HEK293 (cell line): ENCODE results near the gene COL8A1.

ENCODE experiments used
- CTCF ChIA-PET: fragments of 350-600 bp; formaldehyde crosslinking; extraction: SDS; loops from one replicate; lab custom pipeline; 2021; ENCODE audit warnings: antibody characterized with exemption; lab: Yijun Ruan, JAX
- POLR2A ChIA-PET: fragments of 300-600 bp; formaldehyde crosslinking; extraction: SDS; loops from one replicate; lab custom pipeline; 2020; ENCODE audit warnings: antibody characterized with exemption, inconsistent platforms; lab: Yijun Ruan, JAX
- H3K27ac ChIP-seq: fragments of 200-500 bp; sonication (Bioruptor generic); 2 replicates; pipeline ENCODE4 v1.5.1; 2014; ENCODE audit warnings: low read depth, low read length, control low read depth, inconsistent platforms; ENCODE audit errors: extremely low read depth
- H3K36me3 ChIP-seq, 2 experiments: fragments of 200-500 bp in 1 of 2; sonication (Bioruptor generic) in 1 of 2; 1 replicate in 1 of 2; 2 replicates in 1 of 2; pipeline ENCODE4 v1.5.1; 2014 to 2017; ENCODE audit warnings: inconsistent platforms in 2 of 2, low read length in 2 of 2; ENCODE audit not compliant: control insufficient read depth in 2 of 2, insufficient read depth in 1 of 2
- H3K4me1 ChIP-seq: fragments of 200-500 bp; sonication (Bioruptor generic); 2 replicates; pipeline ENCODE4 v1.5.1; 2014; ENCODE audit warnings: mild to moderate bottlenecking, low read length, inconsistent platforms; ENCODE audit not compliant: control insufficient read depth, insufficient read depth
- H3K4me3 ChIP-seq: 2 replicates; pipeline ENCODE4 v1.5.1; 2011; ENCODE audit warnings: low read depth, mild to moderate bottlenecking, control low read depth, low read length, moderate library complexity
- H3K9me3 ChIP-seq: fragments of 200-500 bp; sonication (Bioruptor generic); 2 replicates; pipeline ENCODE4 v1.5.1; 2014; ENCODE audit warnings: low read depth, low read length, inconsistent platforms; ENCODE audit not compliant: control insufficient read depth, insufficient read depth
- AEBP2 ChIP-seq: fragments of 450-650 bp; formaldehyde crosslinking; IDR thresholded peaks from 2 replicates; pipeline ENCODE4 v1.5.1; 2016; ENCODE audit warnings: missing biosample characterization, missing genetic modification characterization, borderline replicate concordance
- BCL11B ChIP-seq: fragments of 450-650 bp; formaldehyde crosslinking; IDR thresholded peaks from 2 replicates; pipeline ENCODE4 v1.5.1; 2016; ENCODE audit warnings: low read depth, missing biosample characterization, missing genetic modification characterization
- CTCF ChIP-seq: fragments of 450-650 bp; formaldehyde crosslinking; IDR thresholded peaks from 2 replicates; pipeline ENCODE4 v1.5.1; 2016; ENCODE audit warnings: missing biosample characterization, missing genetic modification characterization
- GFI1B ChIP-seq: fragments of 450-650 bp; formaldehyde crosslinking; IDR thresholded peaks from 2 replicates; pipeline ENCODE4 v1.5.1; 2016; ENCODE audit warnings: missing biosample characterization, missing genetic modification characterization
- HIC1 ChIP-seq: fragments of 450-650 bp; formaldehyde crosslinking; IDR thresholded peaks from 2 replicates; pipeline ENCODE4 v1.5.1; 2016; ENCODE audit warnings: missing biosample characterization, missing genetic modification characterization
- KLF10 ChIP-seq: fragments of 450-650 bp; IDR thresholded peaks from 2 replicates; pipeline ENCODE4 v1.5.1; 2018; ENCODE audit warnings: missing biosample characterization, mild to moderate bottlenecking, missing genetic modification characterization
- OSR2 ChIP-seq: fragments of 450-650 bp; formaldehyde crosslinking; IDR thresholded peaks from 2 replicates; pipeline ENCODE4 v1.5.1; 2016; ENCODE audit warnings: missing biosample characterization, missing genetic modification characterization
- SCRT1 ChIP-seq: fragments of 450-650 bp; formaldehyde crosslinking; IDR thresholded peaks from 2 replicates; pipeline ENCODE4 v1.5.1; 2016; ENCODE audit warnings: missing biosample characterization, missing genetic modification characterization, borderline replicate concordance
- SCRT2 ChIP-seq: fragments of 450-650 bp; formaldehyde crosslinking; IDR thresholded peaks from 2 replicates; pipeline ENCODE4 v1.5.1; 2016; ENCODE audit warnings: missing biosample characterization, missing genetic modification characterization
- SETDB1 ChIP-seq: IDR thresholded peaks from one replicate; pipeline ENCODE4 v1.6.1; 2017; ENCODE audit warnings: mild to moderate bottlenecking, low read length, moderate library complexity, mixed read lengths; ENCODE audit not compliant: insufficient read length
- WT1 ChIP-seq: fragments of 450-650 bp; formaldehyde crosslinking; IDR thresholded peaks from 2 replicates; pipeline ENCODE4 v1.5.1; 2016; ENCODE audit warnings: missing biosample characterization, missing genetic modification characterization
- ZFHX2 ChIP-seq: fragments of 450-650 bp; formaldehyde crosslinking; conservative IDR thresholded peaks from 2 replicates; pipeline ENCODE4 v1.5.1; 2016; ENCODE audit warnings: missing biosample characterization, missing genetic modification characterization
- ZIC2 ChIP-seq: fragments of 450-650 bp; formaldehyde crosslinking; IDR thresholded peaks from 2 replicates; pipeline ENCODE4 v1.5.1; 2016; ENCODE audit warnings: missing biosample characterization, missing genetic modification characterization
- ZNF10 ChIP-seq: fragments of 450-650 bp; formaldehyde crosslinking; IDR thresholded peaks from 2 replicates; pipeline ENCODE4 v1.5.1; 2017; ENCODE audit warnings: missing biosample characterization, missing genetic modification characterization
- ZNF175 ChIP-seq: fragments of 450-650 bp; formaldehyde crosslinking; IDR thresholded peaks from 2 replicates; pipeline ENCODE4 v1.5.1; 2016; ENCODE audit warnings: missing biosample characterization, missing genetic modification characterization
- ZNF19 ChIP-seq: fragments of 450-650 bp; formaldehyde crosslinking; IDR thresholded peaks from 2 replicates; pipeline ENCODE4; 2016; ENCODE audit warnings: missing biosample characterization, missing genetic modification characterization, low read depth
- ZNF248 ChIP-seq: fragments of 450-650 bp; formaldehyde crosslinking; IDR thresholded peaks from 2 replicates; pipeline ENCODE4 v1.5.1; 2017; ENCODE audit warnings: missing biosample characterization, missing genetic modification characterization
- ZNF292 ChIP-seq: fragments of 450-650 bp; formaldehyde crosslinking; IDR thresholded peaks from 2 replicates; pipeline ENCODE4 v1.5.1; 2016; ENCODE audit warnings: low read depth, missing biosample characterization, missing genetic modification characterization, borderline replicate concordance
- ZNF394 ChIP-seq: fragments of 450-650 bp; formaldehyde crosslinking; IDR thresholded peaks from 2 replicates; pipeline ENCODE4 v1.5.1; 2016; ENCODE audit warnings: missing biosample characterization, missing genetic modification characterization, mild to moderate bottlenecking, moderate library complexity, borderline replicate concordance
- ZNF514 ChIP-seq: fragments of 450-650 bp; formaldehyde crosslinking; IDR thresholded peaks from 2 replicates; pipeline ENCODE4 v1.5.1; 2016; ENCODE audit warnings: missing biosample characterization, missing genetic modification characterization
- ZNF548 ChIP-seq: fragments of 450-650 bp; formaldehyde crosslinking; IDR thresholded peaks from 2 replicates; pipeline ENCODE4 v1.5.1; 2016; ENCODE audit warnings: missing biosample characterization, missing genetic modification characterization
- ZNF560 ChIP-seq: fragments of 450-650 bp; formaldehyde crosslinking; IDR thresholded peaks from 2 replicates; pipeline ENCODE4 v1.5.1; 2017; ENCODE audit warnings: missing biosample characterization, missing genetic modification characterization, borderline replicate concordance
- ZNF626 ChIP-seq: fragments of 450-650 bp; sonication (Bioruptor Pico); formaldehyde crosslinking; IDR thresholded peaks from 2 replicates; pipeline ENCODE4 v1.5.1; 2018; ENCODE audit warnings: missing biosample characterization, missing genetic modification characterization, inconsistent platforms
- ZNF639 ChIP-seq: fragments of 450-650 bp; formaldehyde crosslinking; IDR thresholded peaks from 2 replicates; pipeline ENCODE4 v1.5.1; 2016; ENCODE audit warnings: missing biosample characterization, missing genetic modification characterization
- ZNF645 ChIP-seq: fragments of 450-650 bp; formaldehyde crosslinking; IDR thresholded peaks from 2 replicates; pipeline ENCODE4; 2016; ENCODE audit warnings: missing biosample characterization, missing genetic modification characterization
- ZNF777 ChIP-seq: fragments of 450-650 bp; formaldehyde crosslinking; IDR thresholded peaks from 2 replicates; pipeline ENCODE4 v1.5.1; 2017; ENCODE audit warnings: missing biosample characterization, missing genetic modification characterization, borderline replicate concordance
- ZNF791 ChIP-seq: fragments of 450-650 bp; formaldehyde crosslinking; IDR thresholded peaks from 2 replicates; pipeline ENCODE4 v1.5.1; 2016; ENCODE audit warnings: missing biosample characterization, missing genetic modification characterization
- ZSCAN18 ChIP-seq: fragments of 450-650 bp; formaldehyde crosslinking; IDR thresholded peaks from 2 replicates; pipeline ENCODE4 v1.5.1; 2016; ENCODE audit warnings: missing biosample characterization, missing genetic modification characterization

COL8A1 gene

GRCh38 chr3:99837715-99838114, 199.3 kb downstream of the COL8A1 start:
- TF ChIP-seq GFI1B (no peak), ZNF548 (tag by site-specific recombination) (no peak), ZNF292 (tag by site-specific recombination) (no peak), WT1 (no peak), ZNF777 (no peak), ZNF10 (tag by site-specific recombination) (no peak), ZNF19 (no peak), ZNF514 (tag by site-specific recombination) (no peak), ZNF394 (tag by site-specific recombination) (no peak), KLF10 (tag by site-specific recombination) (no peak), ZNF645 (tag by site-specific recombination) (no peak), AEBP2 (tag by site-specific recombination) (no peak), ZNF248 (tag by site-specific recombination) (no peak), CTCF (tag by site-specific recombination) (no peak), BCL11B (tag by site-specific recombination) (no peak), ZFHX2 (tag by site-specific recombination) (no peak), ZNF175 (tag by site-specific recombination) (no peak), SETDB1 (no peak), ZIC2 (tag by site-specific recombination) (no peak), ZNF791 (tag by site-specific recombination) (no peak)
- H3K36me3 ChIP-seq, result no peaks in the 10 kb centered on the region
- ChIA-PET POLR2A (no interaction called here), CTCF (interaction anchor here (0.7 to 1.6 kb wide), 3 partner anchors 9 to 1944 kb away, joined by 3 to 5 read pairs (median 3); no protein-coding TSS in a partner anchor)
- no peaks in the 10 kb centered on the region for H3K9me3 ChIP-seq
- no peak overlapping the region for H3K4me3 ChIP-seq
- H3K27ac ChIP-seq, result no peak overlapping the region
- peaks cover 6% of the 10 kb centered on the region; the same call in 1 of the 2 replicates for H3K4me1 ChIP-seq

GRCh38 chr3:99838755-99839154, 200.4 kb downstream of the COL8A1 start:
- Histone ChIP-seq H3K4me3 (no peak overlapping the region), H3K4me1 (peaks cover under 1% of the 10 kb centered on the region; the same call in 1 of the 2 replicates), H3K9me3 (no peaks in the 10 kb centered on the region), H3K27ac (no peak overlapping the region), H3K36me3 (no peaks in the 10 kb centered on the region)
- ChIA-PET CTCF (no interaction called here), POLR2A (interaction anchor here (0.5 kb wide), 1 partner anchor 388 kb away, joined by 5 read pairs; no protein-coding TSS in a partner anchor)
- TF ChIP-seq ZNF626 (tag by site-specific recombination), result no peak
- no peak for TF ChIP-seq ZNF639
- TF ChIP-seq ZSCAN18, result no peak
- TF ChIP-seq SCRT1, result peak; percentile 58; the same call in 1 of the 2 replicates
- peak; percentile 87 for TF ChIP-seq SCRT2 (tag by site-specific recombination)
- no peak for TF ChIP-seq OSR2 (tag by site-specific recombination)
- no peak for TF ChIP-seq ZNF560 (tag by site-specific recombination)
- TF ChIP-seq HIC1 (tag by site-specific recombination), result no peak
